GM18508 (cell line): ENCODE measurements around the gene ZNF581.

ENCODE experiments used
- ATAC-seq: cut with Tn5 transposase; IDR thresholded peaks from one replicate; pipeline ENCODE4 v1.9.1; 2021; ENCODE audit warnings: moderate number of reproducible peaks; ENCODE audit not compliant: insufficient read depth, unreplicated experiment

Gene ZNF581

GRCh38 chr19:55660404-55660803, 17.0 kb downstream of the ZNF581 start:
- ATAC-seq, result no peak

- ATAC-seq, result no peak
Observed at GRCh38 chr19:55660991-55661390, 17.5 kb downstream of the ZNF581 start.

GRCh38 chr19:55661826-55662225, 18.4 kb downstream of the ZNF581 start:
- no peak for ATAC-seq

- no peak for ATAC-seq
Observed at GRCh38 chr19:55663846-55664536, 20.5 kb downstream of the ZNF581 start.

GRCh38 chr19:55666343-55667005, 23.0 kb downstream of the ZNF581 start:
- ATAC-seq, result no peak

- ATAC-seq, result no peak
Observed at GRCh38 chr19:55667006-55667381, 23.5 kb downstream of the ZNF581 start.

GRCh38 chr19:55667511-55667910, 24.1 kb downstream of the ZNF581 start:
- no peak for ATAC-seq

GRCh38 chr19:55667958-55668357, 24.5 kb downstream of the ZNF581 start:
- ATAC-seq, result no peak

- no peak for ATAC-seq
Observed at GRCh38 chr19:55668603-55669348, 25.3 kb downstream of the ZNF581 start.

- no peak for ATAC-seq
Observed at GRCh38 chr19:55669418-55670279, 26.2 kb downstream of the ZNF581 start.

GRCh38 chr19:55670280-55671053, 27.0 kb downstream of the ZNF581 start:
- no peak for ATAC-seq

GRCh38 chr19:55671054-55671378, 27.6 kb downstream of the ZNF581 start:
- ATAC-seq, result no peak

GRCh38 chr19:55672418-55672817, 29.0 kb downstream of the ZNF581 start:
- no peak for ATAC-seq

- no peak for ATAC-seq
Observed at GRCh38 chr19:55673465-55673864, 30.0 kb downstream of the ZNF581 start.

- ATAC-seq, result no peak
Observed at GRCh38 chr19:55673889-55674288, 30.4 kb downstream of the ZNF581 start.

- ATAC-seq, result no peak
Observed at GRCh38 chr19:55674459-55674840, 31.0 kb downstream of the ZNF581 start.

GRCh38 chr19:55674841-55675660, 31.6 kb downstream of the ZNF581 start, which contains the start of gene EPN1:
Gene EPN1 (plus strand): TSS chr19:55675226. CDS start chr19:55678628, 3,402 bp downstream.
- peak; percentile 35 for ATAC-seq

- ATAC-seq, result no peak
Observed at GRCh38 chr19:55675661-55676354, 32.4 kb downstream of the ZNF581 start.
